Stimulated activated CD8-positive, alpha-beta memory T cell treated with anti-CD3 and anti-CD28 coated beads, Interleukin-15, amount 100 ng/mL, for 48 hours (primary cell): ENCODE measurements around the gene ARL3.
A peak's percentile ranks its signal among the peaks of the same experiment; 100 is the strongest.
"Not testable (repeated sequence)": the region's sequence is repeated elsewhere in the genome, so short reads cannot be mapped to it uniquely, and the experiment has no call there.

Experiments
- DNase-seq, 2 donors: peaks; one replicate each; pipeline ENCODE4 v3.0.0-alpha.2; 2020; ENCODE audit warnings: low read depth in 2 of 2

Gene ARL3, protein sequence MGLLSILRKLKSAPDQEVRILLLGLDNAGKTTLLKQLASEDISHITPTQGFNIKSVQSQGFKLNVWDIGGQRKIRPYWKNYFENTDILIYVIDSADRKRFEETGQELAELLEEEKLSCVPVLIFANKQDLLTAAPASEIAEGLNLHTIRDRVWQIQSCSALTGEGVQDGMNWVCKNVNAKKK

DNA sequence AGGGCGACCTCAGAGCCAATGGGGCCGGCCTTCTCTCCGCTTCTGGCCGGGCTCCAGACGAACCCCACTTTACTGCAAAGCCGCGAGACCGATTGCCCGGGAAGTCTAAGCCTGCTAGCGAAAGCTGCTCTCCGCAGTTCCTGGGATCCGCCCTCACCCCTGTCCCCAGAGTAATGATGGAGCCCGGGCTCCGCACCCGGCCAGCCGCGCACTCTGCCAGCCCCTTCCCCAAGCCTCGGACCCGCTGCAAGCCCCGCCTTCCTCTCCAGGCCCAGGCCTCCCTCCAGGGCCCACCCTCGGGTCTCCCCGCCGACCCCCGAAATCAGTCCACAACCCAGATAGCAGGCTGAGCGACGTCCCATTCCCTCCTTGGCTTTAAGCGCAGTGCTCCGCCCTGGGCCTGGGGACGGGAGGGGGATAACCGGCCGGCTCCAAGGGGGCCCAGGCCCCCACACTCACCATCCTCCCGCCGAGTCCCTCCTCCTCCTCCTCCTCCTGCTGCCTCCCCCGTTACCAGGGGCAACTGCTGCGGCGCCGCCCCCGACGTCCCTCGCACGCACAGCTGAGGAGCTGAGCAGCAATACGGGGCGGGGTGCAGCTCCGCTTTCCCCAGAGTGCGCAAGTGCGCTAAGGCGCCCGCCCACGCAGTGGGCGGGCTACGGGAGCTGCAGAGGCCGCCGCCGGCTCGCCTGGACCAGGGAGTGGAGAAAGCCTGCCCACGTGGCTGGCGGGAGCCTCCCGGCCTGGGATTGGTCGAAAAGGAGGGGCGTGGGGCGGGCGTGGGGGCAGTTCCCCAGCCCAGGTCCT, at the start of gene ARL3:
Gene ARL3 (minus strand): TSS at position 584 of the 807 bp plus-strand sequence. CDS start 122 bp downstream, at position 462.
- peak; percentile 99 to 100 for DNase-seq

DNA sequence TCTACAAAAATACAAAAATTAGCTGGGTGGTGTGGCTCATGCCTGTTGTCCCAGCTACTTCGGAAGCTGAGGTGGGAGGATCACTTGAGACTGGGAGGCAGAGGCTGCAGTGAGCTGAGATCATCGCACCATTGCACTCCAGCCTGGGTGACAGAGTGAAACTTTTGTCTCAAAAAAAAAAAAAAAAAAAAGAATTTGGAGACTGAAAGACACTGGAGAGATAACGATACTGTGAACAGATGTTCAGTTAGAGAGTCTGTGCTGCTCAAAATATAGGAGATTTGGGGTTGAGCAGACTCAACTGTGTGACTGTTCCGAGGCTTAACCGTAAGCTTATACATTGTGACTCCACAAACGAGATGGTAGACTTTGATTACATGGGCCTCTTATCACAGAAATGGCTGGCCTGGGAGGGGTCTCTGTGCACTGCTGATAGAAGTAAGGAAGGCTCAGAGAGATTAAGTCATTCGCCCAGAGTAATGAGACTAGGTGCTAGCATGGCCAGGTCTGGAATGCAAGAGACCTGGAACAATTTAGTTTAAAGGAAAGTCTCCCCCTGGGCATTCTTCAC, 48.9 kb upstream of the ARL3 start:
- no peak for DNase-seq

DNA sequence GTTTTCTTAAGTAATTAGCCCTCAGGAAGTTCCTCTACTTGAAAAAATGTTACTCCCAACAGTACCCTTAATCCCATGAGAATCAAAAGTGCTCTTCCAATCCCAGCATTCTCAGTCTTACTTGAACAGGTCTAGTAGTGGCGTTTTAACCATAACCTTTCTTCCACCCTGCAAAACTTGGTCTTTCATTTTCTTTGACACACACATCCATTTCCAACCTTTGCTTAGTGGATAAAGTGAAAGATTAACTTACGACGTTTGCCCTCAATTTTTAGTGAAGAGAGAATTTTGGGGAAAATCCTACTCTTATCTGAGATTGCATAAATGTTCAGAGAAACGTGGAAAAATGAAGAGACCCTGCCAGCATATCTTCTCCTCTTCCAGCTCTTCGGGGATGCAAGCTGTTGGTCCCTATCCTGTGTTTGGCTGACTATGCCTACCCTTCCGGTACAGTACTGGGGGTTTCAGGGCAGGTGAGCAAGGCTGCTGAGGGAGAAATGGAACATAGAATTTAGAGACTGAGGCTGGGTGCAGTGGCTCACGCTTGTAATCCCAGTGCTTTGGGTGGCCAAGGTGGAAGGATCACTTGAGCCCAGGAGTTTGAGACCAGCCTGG, 48.3 kb upstream of the ARL3 start:
- no peak for DNase-seq

DNA sequence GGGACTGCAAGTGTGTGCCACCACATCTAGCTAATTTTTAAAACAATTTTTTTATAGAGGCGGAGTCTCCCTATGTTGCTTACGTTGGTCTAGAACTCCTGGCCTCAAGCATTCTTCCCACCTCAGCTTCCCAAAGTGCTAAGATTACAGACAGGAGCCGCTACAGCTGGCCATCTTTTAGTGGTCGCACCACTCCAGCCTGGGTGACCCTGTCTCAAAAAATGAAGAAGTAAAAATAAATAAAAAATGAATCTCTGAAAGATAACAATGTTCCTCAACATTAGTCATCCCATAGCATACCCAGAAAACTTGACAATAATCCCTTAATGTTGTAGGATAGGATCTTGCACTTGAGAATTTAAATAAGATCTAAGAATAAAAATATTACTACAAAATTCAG, 47.8 kb upstream of the ARL3 start:
- DNase-seq, result no peak

DNA sequence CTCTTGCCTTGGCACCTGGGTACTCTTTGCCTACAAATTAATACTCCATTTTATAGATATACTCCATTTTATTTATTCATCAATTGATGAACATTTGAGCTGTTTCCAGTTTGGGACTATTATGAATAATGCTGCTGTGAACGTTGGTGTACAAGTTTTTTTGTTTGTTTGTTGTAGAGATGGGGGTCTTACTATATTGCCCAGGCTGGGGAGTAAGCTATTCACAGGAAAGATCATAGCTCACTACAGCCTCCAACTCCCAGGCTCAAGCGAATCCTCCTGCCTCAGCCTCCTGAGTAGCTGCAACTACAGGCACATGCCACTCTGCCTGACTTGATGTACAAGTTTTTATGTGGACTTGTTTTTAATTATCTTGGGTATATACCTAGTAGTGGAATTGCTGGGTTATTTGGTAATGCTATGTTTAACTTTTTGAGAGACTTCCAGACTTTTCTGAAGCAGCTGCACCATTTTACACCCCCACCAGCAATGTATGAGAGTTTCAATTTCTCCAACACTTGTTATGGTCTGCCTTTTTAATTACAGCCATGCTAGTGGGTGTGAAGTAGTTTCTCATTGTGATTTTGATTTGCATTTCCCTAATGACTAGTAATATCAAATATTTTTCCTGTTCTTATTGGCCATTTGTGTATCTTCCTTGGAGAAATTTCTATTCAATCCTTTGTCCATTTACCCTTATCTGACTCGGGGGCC, 45.5 kb upstream of the ARL3 start:
- DNase-seq, result no peak

DNA sequence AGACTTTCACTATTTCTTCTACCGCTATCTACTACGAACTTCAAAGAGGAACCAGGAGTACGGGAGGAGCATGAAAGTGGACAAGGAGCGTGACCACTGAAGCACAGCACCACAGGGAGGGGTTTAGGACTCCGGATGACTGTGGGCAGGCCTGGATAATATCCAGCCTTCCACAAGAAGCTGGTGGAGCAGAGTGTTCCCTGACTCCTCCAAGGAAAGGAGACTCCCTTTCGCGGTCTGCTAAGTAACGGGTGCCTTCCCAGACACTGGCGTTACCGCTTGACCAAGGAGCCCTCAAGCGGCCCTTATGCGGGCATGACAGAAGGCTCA, 44.7 kb upstream of the ARL3 start:
- DNase-seq, result not testable (repeated sequence)

DNA sequence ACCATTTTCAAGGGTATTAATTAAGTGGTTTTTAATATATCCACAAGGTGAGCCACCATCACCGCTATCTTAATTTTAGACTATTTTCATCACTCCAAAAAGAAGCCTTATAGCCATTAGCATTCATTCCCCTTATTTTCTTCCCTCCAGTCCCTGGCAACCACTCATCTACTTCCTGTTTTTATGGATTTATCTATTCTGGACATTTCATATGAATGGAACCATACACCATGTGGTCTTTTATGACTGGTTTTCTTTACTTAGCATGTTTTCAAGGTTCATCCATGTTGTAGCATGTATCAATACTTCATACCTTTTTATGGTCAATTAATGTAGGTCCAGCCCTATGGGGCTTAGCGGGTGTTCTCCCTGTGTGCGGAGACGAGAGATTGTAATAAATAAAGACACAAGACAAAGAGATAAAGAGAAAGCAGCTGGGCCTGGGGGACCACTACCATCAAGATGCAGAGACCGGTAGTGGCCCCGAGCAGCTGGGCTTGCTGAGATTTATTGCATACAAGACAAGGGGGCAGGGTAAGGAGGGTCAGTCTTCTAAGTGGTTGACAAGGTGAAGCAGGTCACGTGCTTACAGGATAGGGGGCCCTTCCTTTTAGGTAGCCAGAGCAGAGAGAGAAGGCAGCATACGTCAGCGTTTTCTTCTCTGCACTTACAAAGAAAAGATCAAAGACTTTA, 44.2 kb upstream of the ARL3 start:
- DNase-seq, result no peak

DNA sequence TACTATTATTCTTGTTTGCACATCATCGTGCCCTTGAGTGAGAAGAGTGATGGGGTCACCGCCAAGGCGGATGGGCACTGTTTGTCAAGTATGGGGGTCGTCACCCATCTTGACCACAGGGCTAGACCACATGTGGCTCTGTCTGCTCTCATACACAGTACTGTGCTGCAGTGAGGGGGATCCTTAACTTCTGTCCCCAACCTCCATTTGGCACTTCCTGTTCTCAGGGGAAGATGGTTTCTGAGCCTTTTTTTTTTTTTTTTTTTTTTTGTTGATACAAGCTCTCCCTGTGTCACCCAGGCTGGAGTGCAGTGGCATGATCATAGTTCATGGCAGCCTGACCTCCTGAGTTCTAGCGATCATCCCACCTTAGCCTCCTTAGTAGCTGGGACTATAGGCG, 43.1 kb upstream of the ARL3 start:
- DNase-seq, result no peak

DNA sequence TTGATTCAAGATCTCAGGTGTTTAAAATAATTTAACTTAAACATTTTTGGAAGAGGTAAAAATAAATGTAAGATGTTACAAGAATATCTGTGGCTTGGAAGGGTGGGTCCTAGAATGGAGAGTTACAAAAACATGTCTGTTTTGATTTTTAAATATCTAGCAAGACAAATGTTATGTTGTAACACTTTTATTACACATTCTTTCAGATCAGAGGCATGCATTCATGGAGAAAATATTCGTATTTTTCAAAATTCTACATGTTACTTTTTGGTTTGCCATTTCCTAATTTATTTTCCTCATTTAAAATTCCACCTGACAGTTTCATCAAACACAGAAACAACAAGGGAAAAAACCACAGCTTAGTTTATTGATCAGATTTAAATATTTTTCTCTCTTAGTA, 39.5 kb upstream of the ARL3 start:
- no peak for DNase-seq

DNA sequence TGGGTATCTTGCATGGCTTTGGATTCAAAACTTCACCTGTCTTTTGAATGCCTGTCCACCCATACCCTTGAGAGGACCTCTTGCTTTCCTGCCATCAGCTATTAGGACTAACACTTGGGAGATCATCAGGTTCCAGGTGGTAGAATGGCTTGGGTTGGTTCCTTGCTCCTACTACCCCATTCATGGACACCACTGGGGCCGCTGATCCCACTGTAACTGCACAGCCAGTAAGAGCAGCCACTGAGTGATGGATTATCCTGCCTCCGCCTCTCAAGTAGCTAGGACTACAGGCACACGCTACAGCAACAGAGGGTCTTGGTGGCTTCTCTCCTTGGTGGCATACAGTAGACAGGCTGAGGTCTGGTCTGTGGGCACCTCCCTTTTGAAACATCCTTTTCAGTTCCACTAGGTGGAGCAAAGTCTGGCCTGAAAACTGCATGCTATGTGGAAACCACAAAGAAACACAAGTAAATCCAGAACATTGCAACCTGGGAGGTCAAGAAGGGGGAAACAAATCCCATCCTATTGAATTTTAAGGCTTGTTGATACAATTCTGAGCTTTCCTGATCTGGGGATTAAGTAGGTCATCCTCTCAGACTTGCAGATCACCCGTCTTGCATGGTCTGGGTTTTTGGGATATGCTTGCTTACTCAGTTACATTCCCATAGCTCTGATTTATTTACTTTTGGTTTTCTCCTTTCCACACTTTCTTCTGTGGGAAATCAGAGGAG, 38.9 kb upstream of the ARL3 start:
- no peak for DNase-seq

DNA sequence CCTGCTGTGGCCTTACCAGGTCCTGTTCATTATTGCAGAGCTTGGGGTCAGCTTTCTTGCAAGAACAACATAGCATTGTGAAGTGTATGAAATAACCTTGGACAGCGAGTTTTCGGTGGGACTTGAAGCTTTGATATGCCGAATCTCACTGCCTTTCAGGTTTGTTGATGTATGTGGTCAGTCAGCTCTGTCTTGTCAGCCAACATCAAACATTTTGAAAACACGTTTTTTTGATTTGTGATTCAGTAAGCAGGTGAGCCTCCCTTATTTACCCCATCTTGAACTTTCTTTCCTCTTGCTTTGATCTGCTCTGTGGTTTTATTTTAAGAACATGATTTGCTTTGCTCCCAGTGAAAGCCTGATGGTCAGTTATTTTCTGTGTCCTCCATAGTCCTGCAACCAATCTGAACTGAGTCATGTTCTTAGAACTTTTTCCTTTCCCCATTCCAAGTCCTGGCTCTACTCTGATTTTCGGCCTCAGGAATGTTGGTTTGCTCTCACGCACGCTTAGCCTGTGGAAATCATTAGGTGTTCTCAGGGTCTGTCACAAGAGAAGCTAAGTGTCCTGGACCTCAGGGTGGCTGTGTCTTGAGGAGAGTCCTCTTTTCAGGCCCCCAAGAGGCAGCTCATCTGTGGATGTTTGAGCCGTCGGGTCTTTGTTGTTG, 38.2 kb upstream of the ARL3 start:
- no peak for DNase-seq

DNA sequence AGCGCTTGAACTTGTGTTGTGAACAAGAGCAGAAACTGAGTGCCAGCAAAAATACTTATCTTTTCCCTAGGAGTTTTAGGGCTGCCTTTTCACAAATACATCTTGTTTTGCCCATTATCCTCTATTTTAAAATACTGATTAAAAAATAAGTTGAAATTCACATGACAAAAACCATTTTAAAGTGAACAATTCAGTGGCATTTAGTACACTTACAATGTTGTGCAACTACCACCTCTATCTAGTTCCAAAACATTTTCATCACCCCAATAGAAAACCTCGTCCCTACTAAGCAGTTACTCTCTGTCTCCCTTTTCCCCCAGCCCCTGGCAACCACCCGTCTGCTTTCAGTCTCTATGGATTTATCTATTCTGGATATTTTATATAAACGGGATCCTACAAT, 31.0 kb upstream of the ARL3 start:
- no peak for DNase-seq

DNA sequence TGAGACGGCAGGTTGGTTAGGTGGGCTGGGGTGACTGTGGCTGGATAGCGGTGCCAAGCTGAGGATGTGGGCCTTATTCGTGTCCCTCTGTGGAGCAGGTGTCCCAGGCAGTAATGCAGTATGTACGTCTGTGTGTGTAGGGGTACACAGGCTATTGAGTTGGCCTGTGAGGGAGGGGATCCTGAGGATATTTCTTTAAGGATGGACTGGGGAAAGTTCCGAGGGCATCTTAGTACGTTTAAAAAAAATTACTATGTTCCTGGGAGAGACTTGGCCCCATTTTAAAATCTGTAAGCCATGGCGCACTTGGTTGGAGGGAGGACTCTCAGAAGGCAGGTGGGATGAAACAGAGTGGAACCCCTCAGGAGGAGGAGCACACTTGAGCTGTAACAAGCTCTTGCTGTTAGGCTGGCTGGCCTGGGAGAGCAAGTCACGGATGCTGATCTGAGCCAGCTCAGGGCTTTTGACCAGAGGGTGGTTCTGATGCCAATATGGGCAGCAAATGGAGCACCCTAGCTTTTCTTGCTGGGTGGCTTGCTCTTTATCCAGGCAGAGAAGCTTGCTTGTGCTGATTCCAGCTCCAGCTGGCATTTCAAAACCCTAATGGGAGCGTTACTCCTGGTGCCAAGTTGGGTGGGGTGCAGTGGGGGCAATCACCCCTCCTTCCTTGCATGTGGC, 30.3 kb upstream of the ARL3 start:
- no peak for DNase-seq

DNA sequence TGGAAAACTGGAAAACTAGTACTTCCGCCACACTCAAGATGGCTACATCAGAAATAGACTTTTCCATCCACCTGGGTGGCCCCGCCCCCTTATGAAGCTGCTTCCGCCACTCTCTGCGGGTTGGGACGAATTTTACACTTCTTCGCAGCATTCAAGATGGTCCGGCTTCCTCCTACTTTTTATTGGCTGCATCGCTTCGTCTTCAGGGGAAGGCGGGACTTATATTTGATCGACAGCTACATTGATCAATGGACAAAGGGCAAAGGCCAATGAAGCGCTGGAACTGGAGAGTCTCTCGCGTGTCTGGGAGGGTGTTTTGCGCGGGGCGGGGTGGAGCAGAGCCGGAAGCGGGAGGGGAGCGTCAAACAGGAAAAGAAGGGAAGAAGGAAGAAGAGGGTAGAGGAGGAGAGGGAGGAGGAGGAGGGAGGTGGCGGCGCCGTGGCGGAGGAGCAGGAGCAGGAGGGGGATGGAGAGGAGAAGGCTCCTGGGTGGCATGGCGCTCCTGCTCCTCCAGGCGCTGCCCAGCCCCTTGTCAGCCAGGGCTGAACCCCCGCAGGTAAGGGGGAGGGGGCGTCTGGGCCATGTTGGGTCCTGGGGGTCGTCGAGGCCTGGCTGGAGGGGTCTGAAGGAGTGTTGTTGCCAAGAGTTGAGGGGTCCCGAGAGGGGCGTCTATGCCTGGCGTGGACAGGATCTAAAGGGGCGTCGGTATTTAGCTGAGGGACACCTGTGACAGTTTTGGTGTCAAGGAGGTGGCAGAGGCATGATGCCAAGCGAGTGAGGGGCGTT, 29.6 kb upstream of the ARL3 start, which contains the start of gene WBP1L:
Gene WBP1L (plus strand): TSS at position 361 of the 786 bp plus-strand sequence. CDS start 106 bp downstream, at position 467.
- peak; percentile 85 to 89 for DNase-seq

DNA sequence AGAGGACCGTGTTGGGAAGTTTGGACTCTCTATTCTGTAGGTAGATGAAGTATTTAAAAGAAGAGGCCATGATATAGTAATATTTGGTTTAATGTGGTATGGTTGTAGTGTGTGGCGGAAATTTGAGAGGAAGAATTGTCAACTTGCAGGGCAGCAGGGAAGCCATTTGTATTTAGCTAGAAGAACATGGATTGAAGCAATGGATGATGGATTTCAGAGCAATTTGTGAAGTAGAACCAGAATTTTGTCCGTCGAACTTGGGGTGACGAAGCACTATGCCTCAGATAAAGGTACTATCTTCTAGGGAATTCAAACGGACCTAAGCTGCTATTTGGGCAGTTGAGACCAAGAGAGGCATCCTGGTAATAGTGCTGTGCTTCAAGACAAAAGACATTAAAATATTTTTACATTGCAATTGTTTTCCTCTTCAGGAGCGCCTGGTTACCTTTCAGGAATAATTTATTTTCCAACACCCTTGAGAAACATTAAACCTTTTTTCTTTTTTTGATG, 28.9 kb upstream of the ARL3 start:
- DNase-seq, result no peak

DNA sequence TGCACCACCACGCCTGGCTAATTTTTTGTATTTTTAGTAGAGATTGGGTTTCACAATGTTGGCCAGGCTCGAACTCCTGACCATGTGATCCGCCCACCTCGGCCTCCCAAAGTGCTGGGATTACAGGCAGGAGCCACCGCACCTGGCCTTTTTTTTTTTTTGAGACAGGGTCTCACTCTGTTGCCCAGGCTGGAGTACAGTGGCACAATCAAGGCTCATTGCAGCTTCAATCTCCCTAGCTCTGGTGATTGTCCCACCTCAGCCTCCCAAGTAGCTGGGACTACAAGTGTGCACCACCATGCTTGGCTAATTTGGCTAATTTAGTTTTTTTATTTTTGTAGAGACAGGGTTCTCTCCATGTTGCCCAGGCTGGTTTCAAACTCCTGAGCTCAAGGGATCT, 28.1 kb upstream of the ARL3 start:
- not testable (repeated sequence) for DNase-seq

DNA sequence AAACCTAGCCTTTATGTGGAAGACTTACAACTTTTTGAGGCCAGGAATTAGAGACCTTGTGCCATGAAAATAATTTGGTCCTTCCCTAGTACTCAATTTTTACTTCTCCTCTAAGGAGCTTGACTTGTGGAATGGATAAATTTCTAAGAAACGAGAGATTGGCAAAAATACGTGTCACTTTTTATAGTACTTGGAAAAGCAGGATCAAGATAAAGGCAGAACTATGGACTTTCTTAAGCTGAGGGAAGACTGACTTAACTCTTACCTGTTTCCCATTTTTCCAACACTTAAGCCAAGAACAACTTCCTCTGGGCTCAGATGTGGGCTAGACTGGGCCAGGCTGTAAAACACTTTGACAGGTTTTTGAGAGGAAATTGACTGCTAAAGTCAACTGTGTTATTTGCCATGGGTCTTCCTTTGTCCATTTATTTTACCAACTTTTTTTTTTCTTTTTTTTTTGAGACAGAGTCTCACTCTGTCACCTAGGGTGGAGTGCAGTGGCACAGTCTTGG, 27.6 kb upstream of the ARL3 start:
- no peak for DNase-seq

DNA sequence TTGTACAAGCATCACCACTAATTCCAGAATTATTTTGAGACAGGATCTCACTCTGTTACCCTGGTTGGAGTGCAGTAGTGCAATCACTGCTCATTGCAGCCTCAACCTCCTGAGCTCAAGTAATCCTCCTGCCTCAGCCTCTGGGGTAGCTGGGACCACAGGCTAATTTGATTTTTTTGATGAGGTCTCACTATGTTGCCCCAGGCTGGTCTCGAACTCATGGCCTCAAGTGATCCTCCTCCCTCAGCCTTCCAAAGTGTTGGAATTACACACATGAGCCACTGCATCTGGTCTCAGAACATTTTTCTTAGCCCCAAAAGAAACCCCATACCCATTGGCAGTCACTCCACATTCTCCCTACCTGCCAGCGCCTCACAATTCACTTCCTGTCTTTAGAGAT, 26.0 kb upstream of the ARL3 start:
- DNase-seq, result no peak
